Heart left ventricle (tissue), 13 donors: ENCODE results near the gene SLC29A2.

Experiments used
- POLR2A ChIP-seq, 2 donors: fragments of 450-650 bp; IDR thresholded peaks; one replicate each; pipeline ENCODE4 v1.6.1; 2017; ENCODE audit warnings: antibody characterized with exemption in 2 of 2, mild to moderate bottlenecking in 2 of 2, moderate library complexity in 2 of 2
- TF ChIP-seq, protein P1 (sequence below), 12 donors: fragments of 200-600 bp; sonication (generic) in 4 of 12; IDR thresholded peaks; one replicate each; pipeline versions ENCODE4 v1.5.0 to v1.8.0; 2018 to 2022; ENCODE audit warnings: antibody characterized with exemption in 12 of 12, mild to moderate bottlenecking in 5 of 12
- donor health status: ischemic (EF 13 %, LVEDD 7.1; RV severe dilation, severe dysfunction).
- donor health status: DM: no; HTN: yes; CAD: no.
- donor health status: DM: no; HTN: no; CAD: no.
- donor health status: ischemic (EF 25% LVEDD 6.9; RV normal size, moderate dysfunction).
- donor health status: ischemic (EF 25% LVEDD 5.7; RV mildly dilated, moderate dysfunction).
- donor health status: ischemic (EF 35%, LVEDD 5.7; RV mildly dilated, moderate dysfunction).
- donor health status: nonischemic (EF 11% LVEDD 7.7; RV severe dilation, severe dysfunction).
- donor health status: DM: yes; HTN: yes; CAD: no.
- donor health status: PGD.
- donor health status: ischemic (EF 29% LVEDD 5.4; RV normal size, mild dysfunction).
- donor health status: nonischemic (EF 23%, LVEDD 6.1; RV moderate dilation, normal function).

DNA sequence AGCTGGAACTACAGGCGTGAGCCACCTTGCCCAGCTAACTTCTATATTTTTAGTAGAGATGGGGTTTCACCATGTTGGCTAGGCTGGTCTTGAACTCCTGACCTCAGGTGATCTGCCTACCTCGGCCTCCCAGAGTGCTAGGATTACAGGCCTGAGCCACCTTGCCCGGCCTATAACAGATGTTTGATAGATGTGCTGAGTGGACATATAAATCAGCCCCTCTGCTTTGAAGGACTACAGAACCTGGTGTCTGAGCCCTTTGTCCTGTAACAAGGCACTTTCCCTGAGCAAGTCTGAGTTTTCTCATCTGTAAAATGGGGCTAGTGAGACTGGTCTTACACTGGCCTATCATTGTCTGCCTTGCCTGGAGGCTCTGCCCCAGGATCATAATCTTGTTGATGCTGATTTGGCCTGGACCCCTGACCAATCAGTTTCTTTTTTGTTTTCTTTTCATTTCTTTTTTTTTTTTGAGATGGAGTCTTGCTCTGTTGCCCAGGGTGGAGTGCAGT, 42.3 kb downstream of the SLC29A2 start:
- TF ChIP-seq POLR2A (IDR thresholded peaks at IDR 0.05): no peak
- TF ChIP-seq, protein P1, sequence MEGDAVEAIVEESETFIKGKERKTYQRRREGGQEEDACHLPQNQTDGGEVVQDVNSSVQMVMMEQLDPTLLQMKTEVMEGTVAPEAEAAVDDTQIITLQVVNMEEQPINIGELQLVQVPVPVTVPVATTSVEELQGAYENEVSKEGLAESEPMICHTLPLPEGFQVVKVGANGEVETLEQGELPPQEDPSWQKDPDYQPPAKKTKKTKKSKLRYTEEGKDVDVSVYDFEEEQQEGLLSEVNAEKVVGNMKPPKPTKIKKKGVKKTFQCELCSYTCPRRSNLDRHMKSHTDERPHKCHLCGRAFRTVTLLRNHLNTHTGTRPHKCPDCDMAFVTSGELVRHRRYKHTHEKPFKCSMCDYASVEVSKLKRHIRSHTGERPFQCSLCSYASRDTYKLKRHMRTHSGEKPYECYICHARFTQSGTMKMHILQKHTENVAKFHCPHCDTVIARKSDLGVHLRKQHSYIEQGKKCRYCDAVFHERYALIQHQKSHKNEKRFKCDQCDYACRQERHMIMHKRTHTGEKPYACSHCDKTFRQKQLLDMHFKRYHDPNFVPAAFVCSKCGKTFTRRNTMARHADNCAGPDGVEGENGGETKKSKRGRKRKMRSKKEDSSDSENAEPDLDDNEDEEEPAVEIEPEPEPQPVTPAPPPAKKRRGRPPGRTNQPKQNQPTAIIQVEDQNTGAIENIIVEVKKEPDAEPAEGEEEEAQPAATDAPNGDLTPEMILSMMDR (IDR thresholded peaks at IDR 0.05): no peak
